HAP-1 (cell line): ENCODE results near the gene ZCWPW1.

Source experiments
- DNase-seq, 2 experiments: peaks; one replicate each; pipeline ENCODE4 v3.0.0-alpha.2; 2016 to 2020; ENCODE audit warnings: low spot score in 2 of 2
- H3K27me3 ChIP-seq: fragments of 250-450 bp; sonication (Bioruptor Pico); 2 replicates; pipeline ENCODE4 v1.5.1; 2020; ENCODE audit warnings: low read depth, mild to moderate bottlenecking, moderate library complexity
- H3K36me3 ChIP-seq: fragments of 250-450 bp; sonication (Bioruptor Pico); replicated peaks from 2 replicates; pipeline ENCODE4 v1.5.1; 2020; ENCODE audit warnings: mild to moderate bottlenecking
- H3K4me1 ChIP-seq: fragments of 250-450 bp; sonication (Bioruptor Pico); 2 replicates; pipeline ENCODE4 v1.5.1; 2020; ENCODE audit warnings: mild to moderate bottlenecking
- H3K4me3 ChIP-seq: fragments of 250-450 bp; sonication (Bioruptor Pico); 2 replicates; pipeline ENCODE4 v1.5.1; 2020; ENCODE audit warnings: mild to moderate bottlenecking, moderate library complexity
- H3K9me3 ChIP-seq: fragments of 250-450 bp; sonication (Bioruptor Pico); 2 replicates; pipeline ENCODE4 v1.5.1; 2020; ENCODE audit warnings: mild to moderate bottlenecking, moderate library complexity
- in situ Hi-C: fragments of 300-500 bp; cut with MboI; formaldehyde crosslinking; loops from 3 replicates; pipeline ENCODE4 v1.14.3; 2020; ENCODE audit warnings: low sequenced_read_pairs, inconsistent platforms, mixed read lengths

Gene ZCWPW1

GRCh38 chr7:100415448-100415847 is 13.1 kb downstream of the ZCWPW1 start:
- Histone ChIP-seq H3K4me1 (no peaks in the 10 kb centered on the region), H3K4me3 (no peak overlapping the region), H3K9me3 (no peaks in the 10 kb centered on the region), H3K36me3 (no peaks in the 10 kb centered on the region), H3K27me3 (peaks cover 2% of the 10 kb centered on the region; the same call in 1 of the 2 replicates)
- in situ Hi-C loops, result no loop called here
- no peak for DNase-seq

- Histone ChIP-seq H3K36me3 (no peaks in the 10 kb centered on the region), H3K4me3 (no peak overlapping the region), H3K9me3 (no peaks in the 10 kb centered on the region), H3K27me3 (peaks cover 6% of the 10 kb centered on the region; the same call in 1 of the 2 replicates), H3K4me1 (no peaks in the 10 kb centered on the region)
- DNase-seq, result no peak
- in situ Hi-C loops, result no loop called here
These were observed 14.6 kb downstream of the ZCWPW1 start for GRCh38 chr7:100413889-100414288.

GRCh38 chr7:100413346-100413745 is 15.2 kb downstream of the ZCWPW1 start:
- H3K9me3 ChIP-seq, result no peaks in the 10 kb centered on the region
- in situ Hi-C loops, result no loop called here
- peaks cover 6% of the 10 kb centered on the region; the same call in 1 of the 2 replicates for H3K27me3 ChIP-seq
- DNase-seq, result no peak
- no peak overlapping the region for H3K4me3 ChIP-seq
- no peaks in the 10 kb centered on the region for H3K4me1 ChIP-seq
- no peaks in the 10 kb centered on the region for H3K36me3 ChIP-seq

- Histone ChIP-seq H3K4me3 (no peak overlapping the region), H3K27me3 (peaks cover 11% of the 10 kb centered on the region; the same call in 1 of the 2 replicates), H3K9me3 (no peaks in the 10 kb centered on the region), H3K4me1 (no peaks in the 10 kb centered on the region), H3K36me3 (no peaks in the 10 kb centered on the region)
- no peak for DNase-seq
- in situ Hi-C loops, result no loop called here
These were observed 17.4 kb downstream of the ZCWPW1 start for GRCh38 chr7:100411101-100411500.

GRCh38 chr7:100407285-100408180 is 21.0 kb downstream of the ZCWPW1 start:
- Histone ChIP-seq H3K27me3 (peaks cover 19% of the 10 kb centered on the region; the same call in 1 of the 2 replicates), H3K4me3 (no peak overlapping the region), H3K36me3 (no peaks in the 10 kb centered on the region), H3K9me3 (no peaks in the 10 kb centered on the region), H3K4me1 (no peaks in the 10 kb centered on the region)
- in situ Hi-C loops, result loop anchor here (5.0 kb wide), 1 partner anchor 50 kb away; the partner anchor contains the start of gene PILRB
- DNase-seq, result peak; percentile 57 to 61

- Histone ChIP-seq H3K4me3 (no peak overlapping the region), H3K9me3 (no peaks in the 10 kb centered on the region), H3K27me3 (peaks cover 17% of the 10 kb centered on the region; the same call in 1 of the 2 replicates), H3K4me1 (no peaks in the 10 kb centered on the region), H3K36me3 (no peaks in the 10 kb centered on the region)
- in situ Hi-C loops, result loop anchor here (5.0 kb wide), 1 partner anchor 49 kb away; the partner anchor contains the start of gene PILRB
- DNase-seq, result no peak
These were observed 21.7 kb downstream of the ZCWPW1 start for GRCh38 chr7:100406767-100407166.

GRCh38 chr7:100402241-100402640 is 26.3 kb downstream of the ZCWPW1 start:
- H3K4me3 ChIP-seq, result no peak overlapping the region
- H3K9me3 ChIP-seq, result no peaks in the 10 kb centered on the region
- peaks cover 13% of the 10 kb centered on the region; the same call in 1 of the 2 replicates for H3K27me3 ChIP-seq
- in situ Hi-C loops, result no loop called here
- H3K4me1 ChIP-seq, result no peaks in the 10 kb centered on the region
- H3K36me3 ChIP-seq, result no peaks in the 10 kb centered on the region
- no peak for DNase-seq

- in situ Hi-C loops, result no loop called here
- Histone ChIP-seq H3K4me3 (no peak overlapping the region), H3K4me1 (no peaks in the 10 kb centered on the region), H3K36me3 (no peaks in the 10 kb centered on the region), H3K27me3 (peaks cover 13% of the 10 kb centered on the region; the same call in 1 of the 2 replicates), H3K9me3 (no peaks in the 10 kb centered on the region)
- DNase-seq, result no peak
These were observed 26.7 kb downstream of the ZCWPW1 start for GRCh38 chr7:100401811-100402210.

- Histone ChIP-seq H3K36me3 (no peaks in the 10 kb centered on the region), H3K4me3 (no peak overlapping the region), H3K27me3 (peaks cover 4% of the 10 kb centered on the region; the same call in 1 of the 2 replicates), H3K9me3 (no peaks in the 10 kb centered on the region), H3K4me1 (no peaks in the 10 kb centered on the region)
- in situ Hi-C loops, result no loop called here
- DNase-seq, result peak in 1 of 2 experiments; percentile 50
These were observed 27.8 kb downstream of the ZCWPW1 start for GRCh38 chr7:100400656-100401055.

GRCh38 chr7:100400041-100400440 is 28.5 kb downstream of the ZCWPW1 start:
- peaks cover 4% of the 10 kb centered on the region; the same call in 1 of the 2 replicates for H3K27me3 ChIP-seq
- H3K36me3 ChIP-seq, result no peaks in the 10 kb centered on the region
- no peaks in the 10 kb centered on the region for H3K4me1 ChIP-seq
- in situ Hi-C loops, result no loop called here
- H3K9me3 ChIP-seq, result no peaks in the 10 kb centered on the region
- H3K4me3 ChIP-seq, result no peak overlapping the region
- DNase-seq, result no peak

- Histone ChIP-seq H3K27me3 (no peaks in the 10 kb centered on the region), H3K36me3 (no peaks in the 10 kb centered on the region), H3K4me1 (no peaks in the 10 kb centered on the region), H3K9me3 (no peaks in the 10 kb centered on the region), H3K4me3 (no peak overlapping the region)
- no peak for DNase-seq
- in situ Hi-C loops, result no loop called here
These were observed 30.3 kb downstream of the ZCWPW1 start for GRCh38 chr7:100398239-100398638.

- peak in 1 of 2 experiments; percentile 18 for DNase-seq
- Histone ChIP-seq H3K9me3 (no peaks in the 10 kb centered on the region), H3K4me1 (no peaks in the 10 kb centered on the region), H3K36me3 (no peaks in the 10 kb centered on the region), H3K27me3 (no peaks in the 10 kb centered on the region), H3K4me3 (no peak overlapping the region)
- in situ Hi-C loops, result no loop called here
These were observed 31.0 kb downstream of the ZCWPW1 start for GRCh38 chr7:100397315-100398081.

- no peaks in the 10 kb centered on the region for H3K4me1 ChIP-seq
- H3K36me3 ChIP-seq, result no peaks in the 10 kb centered on the region
- DNase-seq, result no peak
- no peaks in the 10 kb centered on the region for H3K27me3 ChIP-seq
- no peaks in the 10 kb centered on the region for H3K9me3 ChIP-seq
- H3K4me3 ChIP-seq, result no peak overlapping the region
- in situ Hi-C loops, result no loop called here
These were observed 32.0 kb downstream of the ZCWPW1 start for GRCh38 chr7:100396421-100396982.
